B cell (primary cell): ENCODE data around the gene SATB2.

ENCODE experiments used
- CTCF ChIP-seq: fragments of 200-600 bp; IDR thresholded peaks from one replicate; pipeline ENCODE4 v1.8.0; 2022; ENCODE audit warnings: antibody characterized with exemption, mild to moderate bottlenecking
- EZH2 ChIP-seq: IDR thresholded peaks from 2 replicates; pipeline ENCODE4 v1.6.1; 2012; ENCODE audit warnings: borderline replicate concordance, low read depth, mild to moderate bottlenecking, moderate library complexity, low read length; ENCODE audit not compliant: insufficient read depth, poor library complexity, severe bottlenecking

GRCh38 chr2:199456383-199457146 is 1.2 kb downstream of the SATB2 start:
- TF ChIP-seq CTCF (no peak), EZH2 (no peak)
